H9 (cell line): Measurements from ENCODE around the gene FOS. TPM values are rescaled to one million over a fixed set of nuclear protein-coding genes. Genes with fewer than 3 reads are reported as not detected.

Source experiments
- DNase-seq: peaks from one replicate; pipeline ENCODE4 v3.0.0-alpha.2; 2017
- H2AFZ ChIP-seq: one replicate; pipeline ENCODE4 v1.6.1; 2013; ENCODE audit warnings: mild to moderate bottlenecking, low read length, control low read depth, moderate library complexity
- H2AK5ac ChIP-seq: 2 replicates; pipeline ENCODE4 v1.6.1; 2013; ENCODE audit warnings: low read length, control low read depth, mixed read lengths; ENCODE audit not compliant: insufficient read length
- H2BK120ac ChIP-seq: one replicate; pipeline ENCODE4 v1.6.1; 2013; ENCODE audit warnings: low read depth, mild to moderate bottlenecking, low read length, control low read depth, inconsistent platforms; ENCODE audit not compliant: poor library complexity, severe bottlenecking
- H2BK12ac ChIP-seq: 2 replicates; pipeline ENCODE4 v1.6.1; 2013; ENCODE audit warnings: low read length, control low read depth, mixed read lengths, low read depth; ENCODE audit not compliant: insufficient read length
- H2BK15ac ChIP-seq: 2 replicates; pipeline ENCODE4 v1.6.1; 2013; ENCODE audit warnings: low read depth, low read length, control low read depth
- H2BK20ac ChIP-seq: one replicate; pipeline ENCODE4 v1.6.1; 2013; ENCODE audit warnings: low read depth, mild to moderate bottlenecking, low read length, control low read depth, inconsistent platforms; ENCODE audit not compliant: poor library complexity, severe bottlenecking
- H2BK5ac ChIP-seq: 2 replicates; pipeline ENCODE4 v1.6.1; 2013; ENCODE audit warnings: low read length, control low read depth, mixed read lengths; ENCODE audit not compliant: insufficient read length
- H3K14ac ChIP-seq: 2 replicates; pipeline ENCODE4 v1.6.1; 2013; ENCODE audit warnings: low read length, control low read depth; ENCODE audit not compliant: insufficient read depth
- H3K18ac ChIP-seq: 2 replicates; pipeline ENCODE4 v1.6.1; 2013; ENCODE audit warnings: low read depth, mild to moderate bottlenecking, mixed read lengths, low read length, control low read depth; ENCODE audit not compliant: insufficient read length
- H3K23ac ChIP-seq: 2 replicates; pipeline ENCODE4 v1.6.1; 2013; ENCODE audit warnings: low read length, control low read depth, mixed read lengths, low read depth; ENCODE audit not compliant: insufficient read length
- H3K23me2 ChIP-seq: 2 replicates; pipeline ENCODE4 v1.6.1; 2013; ENCODE audit warnings: low read depth, mild to moderate bottlenecking, mixed read lengths, low read length, control low read depth; ENCODE audit not compliant: insufficient read length, poor library complexity, severe bottlenecking
- H3K27ac ChIP-seq: 2 replicates; pipeline ENCODE4 v1.5.1; 2013; ENCODE audit warnings: low read length, control low read depth, mixed read lengths, low read depth; ENCODE audit not compliant: insufficient read length
- H3K27me3 ChIP-seq: 2 replicates; pipeline ENCODE4 v1.6.1; 2013; ENCODE audit warnings: low read length, control low read depth, inconsistent platforms; ENCODE audit not compliant: insufficient read depth
- H3K4ac ChIP-seq: 2 replicates; pipeline ENCODE4 v1.6.1; 2013; ENCODE audit warnings: low read depth, mild to moderate bottlenecking, control low read depth, inconsistent platforms, low read length, moderate library complexity
- H3K4me1 ChIP-seq: 2 replicates; pipeline ENCODE4 v1.6.1; 2013; ENCODE audit warnings: low read length, control low read depth, inconsistent platforms; ENCODE audit not compliant: insufficient read depth
- H3K4me2 ChIP-seq: 2 replicates; pipeline ENCODE4 v1.6.1; 2013; ENCODE audit warnings: low read length, control low read depth, mixed read lengths; ENCODE audit not compliant: insufficient read length, insufficient read depth
- H3K56ac ChIP-seq: 2 replicates; pipeline ENCODE4 v1.6.1; 2013; ENCODE audit warnings: low read depth, mild to moderate bottlenecking, mixed read lengths, low read length, control low read depth; ENCODE audit not compliant: insufficient read length
- H3K79me1 ChIP-seq: 2 replicates; pipeline ENCODE4 v1.6.1; 2013; ENCODE audit warnings: low read depth, mild to moderate bottlenecking, moderate library complexity, low read length, control low read depth, inconsistent platforms; ENCODE audit not compliant: insufficient read depth, poor library complexity, severe bottlenecking
- H3K79me2 ChIP-seq: 2 replicates; pipeline ENCODE4 v1.6.1; 2013; ENCODE audit warnings: low read length, control low read depth, inconsistent platforms; ENCODE audit not compliant: insufficient read depth
- H3K9ac ChIP-seq: 2 replicates; pipeline ENCODE4 v1.6.1; 2013; ENCODE audit warnings: low read length, control low read depth, mixed read lengths; ENCODE audit not compliant: insufficient read length; ENCODE audit errors: extremely low read depth
- H3K9me3 ChIP-seq: one replicate; pipeline ENCODE4 v1.6.1; 2013; ENCODE audit warnings: low read depth, low read length, inconsistent platforms; ENCODE audit not compliant: control insufficient read depth
- H3T11ph ChIP-seq: one replicate; pipeline ENCODE4 v1.6.1; 2013; ENCODE audit warnings: mild to moderate bottlenecking, low read length, control low read depth, inconsistent platforms
- H4K20me1 ChIP-seq: one replicate; pipeline ENCODE4 v1.6.1; 2013; ENCODE audit not compliant: control insufficient read depth, insufficient read length, insufficient read depth
- H4K5ac ChIP-seq: 2 replicates; pipeline ENCODE4 v1.6.1; 2013; ENCODE audit warnings: low read depth, mild to moderate bottlenecking, mixed read lengths, low read length, control low read depth; ENCODE audit not compliant: insufficient read length
- H4K8ac ChIP-seq: replicated peaks from 2 replicates; pipeline ENCODE4 v1.6.1; 2013; ENCODE audit warnings: low read length, control low read depth, mixed read lengths, low read depth; ENCODE audit not compliant: insufficient read length
- H4K91ac ChIP-seq: 2 replicates; pipeline ENCODE4 v1.6.1; 2013; ENCODE audit warnings: low read depth, mild to moderate bottlenecking, moderate library complexity, mixed read lengths, low read length, control low read depth; ENCODE audit not compliant: insufficient read length
- H3K27ac Mint-ChIP-seq, 3 experiments: 2 replicates in 2 of 3; 3 replicates in 1 of 3; pipeline ENCODE4 v1.8.0; 2020 to 2021; ENCODE audit warnings: mixed read lengths in 3 of 3, mild to moderate bottlenecking in 1 of 3, moderate library complexity in 1 of 3
- H3K27me3 Mint-ChIP-seq: 2 replicates; pipeline ENCODE4 v1.8.0; 2021; ENCODE audit warnings: low read depth, mild to moderate bottlenecking, moderate library complexity, mixed read lengths
- H3K36me3 Mint-ChIP-seq, 3 experiments: 2 replicates in 2 of 3; 3 replicates in 1 of 3; pipeline ENCODE4 v1.8.0; 2020 to 2021; ENCODE audit warnings: low read depth in 3 of 3, mixed read lengths in 3 of 3; ENCODE audit not compliant: insufficient read depth in 1 of 3
- H3K4me1 Mint-ChIP-seq, 2 experiments: 2 replicates each; pipeline ENCODE4 v1.8.0; 2020; ENCODE audit warnings: mixed read lengths in 2 of 2
- H3K4me3 Mint-ChIP-seq, 2 experiments: 2 replicates in 1 of 2; 3 replicates in 1 of 2; pipeline ENCODE4 v1.8.0; 2020 to 2021; ENCODE audit warnings: mild to moderate bottlenecking in 2 of 2, mixed read lengths in 2 of 2, moderate library complexity in 1 of 2
- H3K9me3 Mint-ChIP-seq, 2 experiments: 2 replicates in 1 of 2; 3 replicates in 1 of 2; pipeline ENCODE4 v1.8.0; 2020; ENCODE audit warnings: mild to moderate bottlenecking in 2 of 2, mixed read lengths in 2 of 2, moderate library complexity in 1 of 2
- WGBS: extraction: QIAGEN DNeasy Blood & Tissue Kit; methylation state at CpG from one replicate; pipeline ENCODE4 v1.1.7; 2013; ENCODE audit warnings: missing lambda C conversion rate, low lambda C conversion rate, mixed read lengths; ENCODE audit not compliant: insufficient read length; ENCODE audit errors: extremely low coverage; 5-methylcytosine and 5-hydroxymethylcytosine counted together
- total RNA-seq: library from RNA; stranded (reverse); gene quantifications from 2 replicates; pipeline ENCODE4 v1.2.1, GENCODE V29; 2021
- TF ChIP-seq, protein P1 (sequence below): fragments of 200-600 bp; sonication (generic); conservative IDR thresholded peaks from 3 replicates; pipeline ENCODE4 v1.8.0; 2021; ENCODE audit warnings: antibody characterized with exemption, mild to moderate bottlenecking

The FOS gene
- total RNA-seq, 1 experiment from 2014 or later: 33.9 TPM

DNA sequence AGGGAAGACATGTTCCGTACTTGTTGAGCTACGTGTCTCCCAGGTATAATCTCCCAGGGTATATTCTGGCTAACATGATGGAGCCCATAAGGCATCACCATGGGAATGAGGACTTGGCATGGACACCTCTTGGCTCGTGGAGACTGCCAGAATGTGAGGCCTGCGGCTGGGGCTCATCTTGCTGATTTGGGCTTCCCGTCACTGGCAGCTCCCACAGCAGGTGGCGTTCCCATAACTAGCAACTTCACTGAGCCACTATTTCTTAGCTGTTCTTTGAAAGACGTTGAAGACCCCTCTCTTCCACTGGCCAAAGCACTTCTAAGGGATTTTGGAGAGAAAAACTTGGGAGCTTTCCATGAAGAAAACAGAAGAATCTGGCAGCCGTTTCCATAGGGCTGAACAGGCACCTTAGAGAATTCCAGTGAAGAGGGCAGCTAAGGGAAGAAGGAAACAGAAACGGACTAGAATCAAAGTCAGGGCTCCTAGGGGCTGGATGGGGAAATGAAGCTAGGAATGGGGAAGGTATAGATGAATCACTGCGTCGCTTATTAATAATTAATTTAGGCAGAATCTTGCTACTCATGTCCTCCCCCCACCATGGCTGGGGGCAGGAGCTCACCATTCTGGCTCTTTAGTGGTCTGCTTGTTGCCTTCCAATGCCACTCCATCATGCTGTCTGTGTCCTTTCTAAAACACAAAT is 39.7 kb upstream of the FOS start:
- Histone ChIP-seq H3K14ac (no peak overlapping the region), H2BK5ac (no peak overlapping the region), H3K23ac (no peak overlapping the region), H3K79me2 (no peaks in the 10 kb centered on the region), H3K18ac (no peak overlapping the region), H3K79me1 (no peaks in the 10 kb centered on the region), H3K27ac (no peak overlapping the region), H2AFZ (no peak overlapping the region), H2BK15ac (no peak overlapping the region), H2BK12ac (no peak overlapping the region), H3K4me1 (no peaks in the 10 kb centered on the region; the same call in 1 of the 2 replicates), H3K9ac (no peak overlapping the region), H4K5ac (no peak overlapping the region), H3K27me3 (no peaks in the 10 kb centered on the region), H3K4me2 (no peak overlapping the region), H3K9me3 (no peaks in the 10 kb centered on the region), H2BK20ac (no peak overlapping the region), H4K20me1 (no peaks in the 10 kb centered on the region), H3K56ac (no peak overlapping the region), H3K4ac (no peak overlapping the region), H2AK5ac (no peak overlapping the region), H3K23me2 (no peaks in the 10 kb centered on the region), H2BK120ac (no peak overlapping the region), H4K91ac (no peak overlapping the region), H3T11ph (no peak overlapping the region), H4K8ac (no peak overlapping the region)
- DNase-seq: peak; percentile 41
- peaks cover 23 to 26% of the 10 kb centered on the region in 2 experiments for H3K4me1 Mint-ChIP-seq
- peaks cover 2% of the 10 kb centered on the region; the same call in 1 of the 2 replicates for H3K27me3 Mint-ChIP-seq
- whole genome bisulfite sequencing: no CpG with 5 or more reads among the region's 11 CpGs
- H3K27ac Mint-ChIP-seq: peak overlapping the region; percentile 48 to 89 (median 70); a peak in 3 of 7 replicates
- no peak overlapping the region for H3K4me3 Mint-ChIP-seq
- no peaks in the 10 kb centered on the region for H3K9me3 Mint-ChIP-seq
- no peaks in the 10 kb centered on the region for H3K36me3 Mint-ChIP-seq
- TF ChIP-seq, protein P1, sequence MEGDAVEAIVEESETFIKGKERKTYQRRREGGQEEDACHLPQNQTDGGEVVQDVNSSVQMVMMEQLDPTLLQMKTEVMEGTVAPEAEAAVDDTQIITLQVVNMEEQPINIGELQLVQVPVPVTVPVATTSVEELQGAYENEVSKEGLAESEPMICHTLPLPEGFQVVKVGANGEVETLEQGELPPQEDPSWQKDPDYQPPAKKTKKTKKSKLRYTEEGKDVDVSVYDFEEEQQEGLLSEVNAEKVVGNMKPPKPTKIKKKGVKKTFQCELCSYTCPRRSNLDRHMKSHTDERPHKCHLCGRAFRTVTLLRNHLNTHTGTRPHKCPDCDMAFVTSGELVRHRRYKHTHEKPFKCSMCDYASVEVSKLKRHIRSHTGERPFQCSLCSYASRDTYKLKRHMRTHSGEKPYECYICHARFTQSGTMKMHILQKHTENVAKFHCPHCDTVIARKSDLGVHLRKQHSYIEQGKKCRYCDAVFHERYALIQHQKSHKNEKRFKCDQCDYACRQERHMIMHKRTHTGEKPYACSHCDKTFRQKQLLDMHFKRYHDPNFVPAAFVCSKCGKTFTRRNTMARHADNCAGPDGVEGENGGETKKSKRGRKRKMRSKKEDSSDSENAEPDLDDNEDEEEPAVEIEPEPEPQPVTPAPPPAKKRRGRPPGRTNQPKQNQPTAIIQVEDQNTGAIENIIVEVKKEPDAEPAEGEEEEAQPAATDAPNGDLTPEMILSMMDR: no peak
